Hair follicular keratinocyte (primary cell): ENCODE results near the gene SNX32. TPM values are rescaled to one million over a fixed set of nuclear protein-coding genes. Genes with fewer than 3 reads are reported as not detected.

Experiments
- total RNA-seq: library from RNA; depleted of rRNA; stranded (reverse); fragments of >200 nt; gene quantifications from 2 replicates; pipeline ENCODE4 v1.2.3, GENCODE V29; 2015

Gene SNX32
- 0.23 TPM in 1 of 2 replicates, not detected in the other for total RNA-seq

DNA sequence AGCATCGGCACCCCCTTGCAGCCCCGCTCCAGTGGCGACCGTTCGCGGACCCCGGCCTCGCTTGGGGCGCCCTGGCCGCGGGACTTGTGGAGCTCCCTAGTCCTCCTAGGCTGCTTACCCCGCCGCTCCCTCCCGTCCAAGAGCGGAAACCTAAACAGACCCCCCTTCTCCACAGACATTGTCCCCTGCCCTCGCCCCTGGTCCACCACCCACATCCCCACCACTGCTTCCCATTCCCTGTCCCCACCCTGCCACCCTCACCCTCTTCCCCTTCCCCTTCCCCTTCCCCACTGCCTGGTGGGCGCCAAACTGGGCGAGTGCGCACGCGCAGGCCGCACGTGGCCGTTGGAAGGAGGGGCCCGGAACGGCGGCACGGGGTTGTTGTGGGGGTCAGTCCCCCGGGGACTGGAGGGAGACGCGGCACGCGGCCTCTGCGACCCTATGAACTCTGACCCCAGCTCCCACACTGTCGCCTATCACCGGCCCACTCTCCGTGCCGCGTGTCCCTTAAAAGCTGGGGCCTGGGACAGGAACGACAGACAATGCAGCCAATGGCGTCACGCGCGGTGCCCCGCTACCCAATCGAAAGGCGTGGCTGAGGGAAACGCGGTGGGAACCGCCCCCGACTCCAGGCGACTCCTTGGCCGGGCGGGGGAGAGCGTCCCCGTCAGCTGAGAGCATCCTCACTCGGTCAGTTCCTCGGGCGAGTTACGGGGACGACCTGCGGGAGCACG is at the start of gene SNX32:
TSS of gene SNX32 (plus strand) at position 667 of the 734 bp plus-strand sequence. CDS start 103 bp downstream, outside the sequence.

DNA sequence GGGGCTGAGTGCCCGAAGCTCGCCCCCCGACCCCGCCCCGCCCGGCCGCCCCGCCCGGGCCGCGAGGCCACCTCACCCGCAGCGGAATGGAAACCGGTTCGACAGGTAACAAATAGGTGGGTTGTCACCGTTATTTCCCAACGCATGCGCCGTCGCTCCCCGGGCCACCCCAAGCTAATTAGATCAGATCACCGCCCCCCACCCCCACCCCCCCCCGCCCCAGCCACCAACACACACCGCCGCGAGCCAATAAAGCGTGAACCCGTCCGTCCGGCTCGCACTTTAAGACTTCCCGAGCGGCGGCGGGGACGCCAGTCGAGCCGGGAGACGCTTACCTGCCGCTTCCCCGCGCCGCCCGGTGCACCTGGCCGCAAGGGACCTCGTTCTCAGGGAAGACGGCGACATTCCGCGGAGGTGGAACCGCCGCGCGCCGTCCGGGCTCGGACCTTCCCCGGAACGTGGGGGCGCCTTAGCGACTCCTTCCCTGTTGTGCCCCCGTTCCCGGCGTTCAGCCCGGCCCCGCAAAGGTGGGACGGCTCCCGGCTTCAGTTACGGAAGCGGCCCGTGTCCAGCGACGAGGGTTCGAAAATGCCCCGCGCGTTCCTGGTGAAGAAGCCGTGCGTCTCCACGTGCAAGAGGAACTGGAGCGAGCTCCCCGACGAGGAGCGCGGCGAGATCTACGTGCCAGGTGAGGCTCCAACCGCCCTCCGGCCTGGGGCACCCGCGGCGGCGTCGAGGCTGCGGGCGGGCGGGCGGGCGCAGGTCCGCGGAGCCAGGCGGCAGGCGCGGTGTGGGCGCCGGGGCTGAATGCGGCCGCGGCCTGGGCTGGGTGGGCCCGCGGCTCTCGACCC is 46.8 kb upstream of the SNX32 start, which contains the start of gene OVOL1:
TSS of gene OVOL1 (plus strand) at position 278 of the 851 bp plus-strand sequence. CDS start at position 589, 311 bp downstream.

GRCh38 chr11:65857853-65858680 is 24.3 kb downstream of the SNX32 start, which contains the start of gene CFL1:
Gene CFL1 (minus strand): TSS chr11:65858180. CDS start chr11:65858099, 81 bp downstream.

GRCh38 chr11:65860278-65861164 is 26.8 kb downstream of the SNX32 start, which contains the start of gene MUS81:
Gene MUS81 (plus strand): TSS chr11:65860433. CDS start chr11:65860754, 321 bp downstream.

DNA sequence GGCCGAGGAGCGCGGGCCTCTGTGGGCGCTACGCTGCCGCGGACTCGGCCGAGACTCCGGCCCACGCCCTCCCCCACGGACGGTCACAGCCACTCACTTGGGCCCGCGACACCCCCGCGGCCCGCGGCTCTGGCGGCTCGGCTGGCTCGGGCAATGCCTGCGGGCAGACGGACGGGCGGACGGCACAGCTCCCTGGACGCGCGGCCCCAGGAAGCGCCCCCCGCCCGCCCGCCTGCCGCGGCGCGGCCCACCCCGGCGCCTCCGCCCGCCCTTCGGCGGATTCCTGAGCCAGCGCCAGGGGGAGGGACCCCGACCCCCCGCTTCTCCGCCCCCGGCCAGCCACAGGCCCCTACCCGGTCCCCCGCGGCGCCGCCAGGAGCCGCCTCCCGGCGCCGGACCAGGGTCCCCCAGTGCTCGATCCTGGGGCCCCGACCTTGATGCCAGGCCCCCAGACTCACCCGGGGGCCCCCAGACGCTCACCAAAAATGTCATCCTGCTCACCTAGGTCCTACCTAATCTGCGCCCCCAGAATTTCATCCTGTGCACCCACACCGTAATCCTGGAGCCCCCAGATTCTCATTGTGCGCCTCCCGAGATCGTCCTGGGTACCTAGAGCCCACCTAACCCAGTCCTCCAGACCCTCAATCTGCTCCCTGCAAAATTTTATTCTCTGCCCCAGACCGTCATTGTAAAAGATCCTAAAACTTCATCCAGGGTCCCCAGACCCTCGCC is 39.0 kb downstream of the SNX32 start, which contains the start of gene EFEMP2:
TSS of gene EFEMP2 (minus strand) at position 215 of the 732 bp plus-strand sequence. CDS start 446 bp downstream, outside the sequence.

GRCh38 chr11:65879617-65880016 is 45.9 kb downstream of the SNX32 start, which contains the start of gene CTSW:
Gene CTSW (plus strand): TSS chr11:65879837. CDS start chr11:65879855, 18 bp downstream.

DNA sequence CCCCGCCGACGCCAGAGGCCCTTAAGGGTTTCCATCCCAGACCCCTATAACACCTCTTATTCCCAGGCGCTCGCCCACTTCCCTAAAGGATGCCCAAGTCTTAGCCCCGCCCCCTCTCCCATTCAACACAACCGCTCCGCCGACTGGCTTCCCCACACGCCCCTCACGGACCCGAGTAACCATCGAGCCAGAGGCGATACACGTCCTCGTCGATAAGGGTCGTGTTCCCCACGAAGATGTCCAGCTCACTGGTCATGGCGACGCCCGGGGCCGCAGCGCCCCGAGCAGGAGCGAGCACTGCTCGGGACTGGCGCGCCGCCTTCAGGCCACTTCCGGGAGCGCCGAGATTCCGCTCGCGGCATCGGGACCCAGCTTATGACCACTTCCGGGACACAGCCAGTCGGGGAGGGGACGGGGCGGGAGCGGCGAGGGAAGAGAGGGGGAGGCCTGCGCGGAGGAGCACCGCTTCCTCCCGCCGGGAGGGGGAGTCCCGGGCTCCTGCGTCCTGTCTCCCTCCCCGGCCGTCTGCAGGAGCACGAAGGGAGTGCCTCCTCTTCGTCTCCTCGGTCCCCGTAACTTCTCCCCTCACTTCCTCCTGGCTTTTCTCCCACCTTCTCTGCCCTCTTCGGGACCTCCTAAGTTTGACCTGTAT is 54.5 kb downstream of the SNX32 start, which contains the start of gene FIBP:
TSS of gene FIBP (minus strand) at position 309 of the 652 bp plus-strand sequence. CDS start at position 256, 53 bp downstream.

GRCh38 chr11:65890324-65891218 is 56.8 kb downstream of the SNX32 start, which contains the start of gene CCDC85B:
Gene CCDC85B (plus strand): TSS chr11:65890673. CDS start chr11:65890784, 111 bp downstream.

DNA sequence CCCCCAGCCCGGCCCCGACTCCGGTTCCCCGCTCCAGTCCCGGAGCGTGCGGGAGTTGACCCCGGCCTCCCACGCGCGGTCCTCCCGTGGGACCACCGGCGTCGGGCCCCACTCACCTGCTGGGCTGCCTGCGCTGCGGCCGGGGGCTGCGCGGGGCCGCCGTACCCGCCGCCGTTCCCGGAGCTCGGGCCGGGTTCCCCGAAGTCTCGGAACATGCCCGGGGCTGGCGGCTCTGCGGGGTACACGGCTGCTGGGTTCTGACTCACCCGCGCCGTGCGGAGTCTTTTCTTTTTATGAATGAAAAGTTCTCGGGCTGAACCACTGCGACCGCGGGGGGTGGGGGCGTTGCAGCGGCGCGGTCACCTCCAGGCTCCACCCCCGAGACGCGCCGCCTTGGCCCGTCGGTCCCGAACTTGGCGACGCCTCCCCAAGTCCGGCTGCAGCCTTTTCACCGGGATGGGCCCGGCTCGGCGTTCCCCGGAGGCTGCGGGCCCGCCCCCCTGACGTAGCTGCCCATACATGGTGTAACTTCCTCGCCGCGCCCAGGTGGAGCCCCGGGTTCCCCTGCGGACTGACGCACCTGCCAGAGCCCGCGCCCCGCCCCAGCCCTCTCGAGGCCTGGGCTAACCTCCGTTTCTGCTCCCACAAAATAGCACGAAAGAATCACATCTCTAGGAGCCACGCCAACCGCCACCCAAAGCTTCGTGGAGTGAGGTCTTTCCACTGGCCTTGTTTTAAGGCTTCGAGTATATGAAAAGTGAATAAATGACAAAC is 66.5 kb downstream of the SNX32 start, which contains the start of gene FOSL1:
TSS of gene FOSL1 (minus strand) at position 264 of the 774 bp plus-strand sequence. CDS start at position 215, 49 bp downstream.

Other genes starting within 250 kb of the SNX32 start
- 0.23 and 0.57 TPM in 2 replicates for gene KCNK7, start 238.2 kb upstream of the SNX32 start, total RNA-seq
- gene MAP3K11, start 219.7 kb upstream of the SNX32 start, total RNA-seq: 34.0 and 37.3 TPM in 2 replicates
- 27.0 and 30.7 TPM in 2 replicates for gene PCNX3, start 218.2 kb upstream of the SNX32 start, total RNA-seq
- gene SIPA1, start 195.9 kb upstream of the SNX32 start, total RNA-seq: 19.0 and 19.4 TPM in 2 replicates
- 51.6 and 64.1 TPM in 2 replicates for gene RELA, start 171.0 kb upstream of the SNX32 start, total RNA-seq
- gene KAT5, start 121.7 kb upstream of the SNX32 start, total RNA-seq: 38.3 and 42.5 TPM in 2 replicates
- 48.7 and 94.1 TPM in 2 replicates for gene RNASEH2C, start 113.2 kb upstream of the SNX32 start, total RNA-seq
- 11.8 and 13.9 TPM in 2 replicates for gene AP5B1, start 53.0 kb upstream of the SNX32 start, total RNA-seq
- 0.91 and 3.8 TPM in 2 replicates for gene OVOL1, start 46.9 kb upstream of the SNX32 start, total RNA-seq
- 1,280 and 1,622 TPM in 2 replicates for gene CFL1, start 24.2 kb downstream of the SNX32 start, total RNA-seq
- gene MUS81, start 26.5 kb downstream of the SNX32 start, total RNA-seq: 44.5 and 44.8 TPM in 2 replicates
- 7.0 and 20.5 TPM in 2 replicates for gene EFEMP2, start 38.8 kb downstream of the SNX32 start, total RNA-seq
- gene CTSW, start 45.9 kb downstream of the SNX32 start, total RNA-seq: 0.08 TPM in 1 of 2 replicates, not detected in the other
- gene FIBP, start 54.5 kb downstream of the SNX32 start, total RNA-seq: 137 and 189 TPM in 2 replicates
- 101 and 124 TPM in 2 replicates for gene CCDC85B, start 56.7 kb downstream of the SNX32 start, total RNA-seq
- gene FOSL1, start 66.4 kb downstream of the SNX32 start, total RNA-seq: 141 and 144 TPM in 2 replicates
- gene C11orf68, start 85.1 kb downstream of the SNX32 start, total RNA-seq: 15.5 and 17.6 TPM in 2 replicates
- gene DRAP1, start 85.5 kb downstream of the SNX32 start, total RNA-seq: 306 and 310 TPM in 2 replicates
- not detected in 2 replicates for gene TSGA10IP, start 111.5 kb downstream of the SNX32 start, total RNA-seq
- gene SART1, start 127.8 kb downstream of the SNX32 start, total RNA-seq: 28.7 and 32.7 TPM in 2 replicates
- 23.3 and 35.2 TPM in 2 replicates for gene EIF1AD, start 168.2 kb downstream of the SNX32 start, total RNA-seq
- 93.5 and 105 TPM in 2 replicates for gene BANF1, start 168.5 kb downstream of the SNX32 start, total RNA-seq
- 0.34 and 1.8 TPM in 2 replicates for gene CST6, start 178.0 kb downstream of the SNX32 start, total RNA-seq
- gene CATSPER1, start 192.5 kb downstream of the SNX32 start, total RNA-seq: not detected in 2 replicates
- not detected in 2 replicates for gene GAL3ST3, start 215.2 kb downstream of the SNX32 start, total RNA-seq
- 132 and 152 TPM in 2 replicates for gene SF3B2, start 218.4 kb downstream of the SNX32 start, total RNA-seq
- 15.4 and 21.0 TPM in 2 replicates for gene PACS1, start 236.3 kb downstream of the SNX32 start, total RNA-seq